ENCODE data around the gene MGA. TPM values are rescaled to one million over a fixed set of nuclear protein-coding genes. Genes with fewer than 3 reads are reported as not detected.

The MGA gene
- total and polyA plus RNA-seq, 2 of the 8 experiments (the other 6 are each of a cell fraction or from before 2014, with no cell fraction given), result 7.6 to 53.2 TPM

- H3K27ac ChIP-seq (ENCODE audit: low read depth, low read length), result no peak overlapping the region; the same call in 1 of the 2 replicates
- peaks cover 6 to 19% (median 13%) of the 10 kb centered on the region in 4 experiments; a peak in 6 of 7 replicates for H3K4me1 ChIP-seq (replicated peaks in 1 of 4; ENCODE audit: control insufficient read depth in 3 of 4, insufficient read depth in 4 of 4, low read length in 3 of 4)
- H4K91ac ChIP-seq (replicated peaks; ENCODE audit: insufficient read length, low read length), result no peak overlapping the region
- no peak overlapping the region for H3K23ac ChIP-seq (ENCODE audit: insufficient read length)
- no peak overlapping the region for H3K9ac ChIP-seq (replicated peaks in 1 of 4; ENCODE audit: extremely low read depth in 1 of 4, low read depth in 3 of 4, low read length in 3 of 4)
- H4K5ac ChIP-seq (ENCODE audit: insufficient read length, low read depth, low read length), result no peak overlapping the region
- H4K20me1 ChIP-seq (replicated peaks in 1 of 2; ENCODE audit: control insufficient read depth in 1 of 2, insufficient read depth in 2 of 2, low read length in 2 of 2), result no peaks in the 10 kb centered on the region
- no peaks in the 10 kb centered on the region for H3K27me3 ChIP-seq (replicated peaks in 1 of 4; ENCODE audit: control insufficient read depth in 3 of 4, extremely low read depth in 1 of 4, insufficient read depth in 3 of 4, low read length in 3 of 4)
- 86% methylated on average over 5 of the region's 5 CpGs; no CpG with 5 or more reads in 1 of the 2 experiments for WGBS, 2 experiments (ENCODE audit: extremely low coverage in 1 of 2, insufficient coverage in 1 of 2, insufficient read length in 1 of 2, insufficient replicate concordance in 2 of 2, low coverage in 1 of 2, low lambda C conversion rate in 2 of 2, missing lambda C conversion rate in 1 of 2)
- H3K4ac ChIP-seq (replicated peaks; ENCODE audit: insufficient read length, low read depth, low read length), result no peak overlapping the region
- no peaks in the 10 kb centered on the region for H3K79me1 ChIP-seq (ENCODE audit: low read depth, low read length)
- H3K14ac ChIP-seq (ENCODE audit: insufficient read length), result no peak overlapping the region
- no peak overlapping the region for H3K4me3 ChIP-seq (ENCODE audit: extremely low read depth in 1 of 4, insufficient read depth in 2 of 4, low read depth in 3 of 4, low read length in 4 of 4)
- H3K56ac ChIP-seq (replicated peaks; ENCODE audit: insufficient read length, low read depth, low read length), result no peak overlapping the region
- H2BK12ac ChIP-seq (ENCODE audit: low read depth, low read length), result peak overlapping the region; percentile 85
- DNase-seq (ENCODE audit: low read depth in 1 of 2, low spot score in 2 of 2), result no peak
- H2BK20ac ChIP-seq (ENCODE audit: low read length), result 0 out of 2 replicates have a peak overlapping the region, but pooled peaks have one; percentile 43
- peak overlapping the region; percentile 78; the same call in 1 of the 2 replicates for H2AK5ac ChIP-seq (ENCODE audit: low read depth, low read length)
- H2BK5ac ChIP-seq (ENCODE audit: low read depth, low read length), result 0 out of 2 replicates have a peak overlapping the region, but pooled peaks have one; percentile 7
- H3K36me3 ChIP-seq (ENCODE audit: control insufficient read depth in 2 of 4, insufficient read depth in 4 of 4, low read length in 3 of 4), result no peaks in the 10 kb centered on the region
- peak overlapping the region; percentile 88 for H2BK15ac ChIP-seq (ENCODE audit: low read length)
- peak overlapping the region; percentile 2 for H3K18ac ChIP-seq (ENCODE audit: extremely low read depth, low read length)
- H4K8ac ChIP-seq (ENCODE audit: extremely low read depth, insufficient read depth, low read length), result peak overlapping the region; percentile 54
- H3K79me2 ChIP-seq (ENCODE audit: control insufficient read depth in 1 of 2, insufficient read depth in 2 of 2, low read length in 2 of 2), result no peaks in the 10 kb centered on the region
- no peak overlapping the region for H2AFZ ChIP-seq (ENCODE audit: low read length)
- H3K9me3 ChIP-seq (ENCODE audit: insufficient read depth in 2 of 2, low read depth in 1 of 2, low read length in 1 of 2), result no peaks in the 10 kb centered on the region
- no peak for FAIRE-seq
- POLR2A ChIA-PET (ENCODE audit: partially characterized antibody), result interaction anchor here (0.8 to 5.1 kb wide), 2 partner anchors 10 to 16 kb away, joined by 3 to 24 read pairs; partner anchors contain the start of gene MAPKBP1
- CTCF ChIA-PET (ENCODE audit: partially characterized antibody), result interaction anchor here (0.7 to 6.1 kb wide), 7 partner anchors 14 to 27 kb away, joined by 3 to 60 read pairs (median 4); partner anchors contain the start of gene MAPKBP1
- no peak overlapping the region for H2BK120ac ChIP-seq (replicated peaks; ENCODE audit: low read depth, low read length)
- H3K4me2 ChIP-seq (ENCODE audit: insufficient read depth in 1 of 2, low read depth in 2 of 2, low read length in 2 of 2), result peak overlapping the region; percentile 27 to 41; a peak in 3 of 4 replicates
- no peaks in the 10 kb centered on the region for H3K23me2 ChIP-seq (ENCODE audit: low read depth, low read length)
- no peak for TF ChIP-seq GABPA (IDR thresholded peaks at IDR 0.05; ENCODE audit: borderline replicate concordance, insufficient read depth, low read length)
- no peak for TF ChIP-seq CBX5 (IDR thresholded peaks at IDR 0.05; ENCODE audit: low read depth, low read length)
- no peak for TF ChIP-seq BCL11A (IDR thresholded peaks at IDR 0.05; ENCODE audit: low read depth in 2 of 2, low read length in 2 of 2)
- TF ChIP-seq SRF (IDR thresholded peaks at IDR 0.05; ENCODE audit: low read depth, low read length), result no peak
- TF ChIP-seq KDM5A (IDR thresholded peaks at IDR 0.05; ENCODE audit: low read length), result no peak
- no peak for TF ChIP-seq GTF2F1 (IDR thresholded peaks at IDR 0.05; ENCODE audit: borderline replicate concordance, low read depth, low read length)
- no peak for TF ChIP-seq SIN3A (conservative IDR thresholded peaks at IDR 0.05 in 1 of 2, IDR thresholded peaks at IDR 0.05 in 1 of 2; ENCODE audit: low read depth in 1 of 2, low read length in 2 of 2)
- no peak for TF ChIP-seq RAD21 (IDR thresholded peaks at IDR 0.05 in 1 of 2, conservative IDR thresholded peaks at IDR 0.05 in 1 of 2; ENCODE audit: low read depth in 2 of 2, low read length in 2 of 2)
- no peak for TF ChIP-seq TBP (IDR thresholded peaks at IDR 0.05; ENCODE audit: low read depth, low read length)
- TF ChIP-seq NRF1 (IDR thresholded peaks at IDR 0.05; ENCODE audit: low read depth, low read length), result no peak
- no peak for TF ChIP-seq TAF7 (optimal IDR thresholded peaks at IDR 0.05; ENCODE audit: borderline replicate concordance, low read depth, low read length)
Observed at GRCh38 chr15:41790756-41791546, 130.7 kb downstream of the MGA start.

Measured in H1 (cell line).